AG04449 (cell line): Measurements from ENCODE around the gene RPL22L1.

Experiments
- CTCF ChIA-PET: fragments of 350-600 bp; formaldehyde crosslinking; extraction: SDS; loops from one replicate; lab custom pipeline; 2021; ENCODE audit warnings: antibody characterized with exemption; lab: Yijun Ruan, JAX
- POLR2A ChIA-PET: fragments of 400-600, 350-600 bp; formaldehyde crosslinking; extraction: SDS; loops from one replicate; lab custom pipeline; 2020; ENCODE audit warnings: antibody characterized with exemption, inconsistent platforms; lab: Yijun Ruan, JAX
- DNase-seq: peaks from one replicate; pipeline ENCODE4 v3.0.0-alpha.2; 2010; ENCODE audit warnings: low read depth, low spot score
- H3K4me3 ChIP-seq: 2 replicates; pipeline ENCODE4 v1.5.1; 2011; ENCODE audit warnings: low read depth, mild to moderate bottlenecking, control low read depth, low read length
- CTCF ChIP-seq: IDR thresholded peaks from one replicate; pipeline ENCODE4 v1.5.1; 2011; ENCODE audit warnings: mild to moderate bottlenecking, moderate library complexity, low read length, control low read depth, inconsistent platforms; ENCODE audit not compliant: insufficient read depth; ENCODE audit errors: missing control alignments

Gene RPL22L1

GRCh38 chr3:170815936-170816335 is 54.1 kb downstream of the RPL22L1 start:
- no peak overlapping the region for H3K4me3 ChIP-seq
- ChIA-PET POLR2A (no interaction called here), CTCF (interaction anchor here (1.3 to 14.1 kb wide), 4 partner anchors 14 to 400 kb away, joined by 3 to 493 read pairs (median 80); partner anchors contain the start of gene CLDN11)
- TF ChIP-seq CTCF: no peak
- DNase-seq: no peak

GRCh38 chr3:170815340-170815739 is 54.7 kb downstream of the RPL22L1 start:
- CTCF ChIA-PET: interaction anchor here (1.1 to 14.1 kb wide), 5 partner anchors 9 to 400 kb away, joined by 4 to 493 read pairs (median 59); partner anchors contain the start of gene CLDN11
- H3K4me3 ChIP-seq: no peak overlapping the region
- no peak for DNase-seq
- POLR2A ChIA-PET: no interaction called here
- TF ChIP-seq CTCF: no peak
